HepG2 (cell line): Measurements from ENCODE around the gene CYSRT1. TPM values are rescaled to one million over a fixed set of nuclear protein-coding genes. Genes with fewer than 3 reads are reported as not detected.

Source experiments
- ATAD3A ChIP-seq: sonication (generic); formaldehyde crosslinking; IDR thresholded peaks from 2 replicates; pipeline ENCODE4 v1.4.0; 2020; ENCODE audit warnings: missing genetic modification reagents
- CBFB ChIP-seq: sonication (generic); formaldehyde crosslinking; IDR thresholded peaks from 2 replicates; pipeline ENCODE4 v1.4.0; 2020; ENCODE audit warnings: missing genetic modification reagents
- CCAR2 ChIP-seq: fragments of 200-400 bp; formaldehyde crosslinking; optimal IDR thresholded peaks from 2 replicates; pipeline ENCODE3; 2018; ENCODE audit warnings: low read depth, mild to moderate bottlenecking, low read length, moderate library complexity
- EED ChIP-seq: sonication (generic); formaldehyde crosslinking; IDR thresholded peaks from 2 replicates; pipeline ENCODE4 v1.5.0; 2020; ENCODE audit warnings: mild to moderate bottlenecking, missing genetic modification reagents
- EHMT2 ChIP-seq: fragments of 200-600 bp; sonication (generic); IDR thresholded peaks from 2 replicates; pipeline ENCODE4 v1.7.0; 2017; ENCODE audit warnings: antibody characterized with exemption, low read depth, low read length, borderline replicate concordance
- KAT8 ChIP-seq: IDR thresholded peaks from 2 replicates; pipeline ENCODE4 v1.6.1; 2016; ENCODE audit warnings: missing genetic modification reagents, missing compliant biosample characterization
- KDM4B ChIP-seq: sonication (generic); formaldehyde crosslinking; IDR thresholded peaks from 2 replicates; pipeline ENCODE4 v1.4.0; 2020; ENCODE audit warnings: missing genetic modification reagents
- KMT2A ChIP-seq: sonication (generic); formaldehyde crosslinking; IDR thresholded peaks from 2 replicates; pipeline ENCODE4 v1.4.0; 2020; ENCODE audit warnings: missing genetic modification reagents
- MAF1 ChIP-seq: sonication (generic); formaldehyde crosslinking; IDR thresholded peaks from 2 replicates; pipeline ENCODE4 v1.5.0; 2020; ENCODE audit warnings: missing genetic modification reagents, borderline replicate concordance
- MED13 ChIP-seq: sonication (generic); formaldehyde crosslinking; IDR thresholded peaks from 2 replicates; pipeline ENCODE4 v1.5.0; 2020; ENCODE audit warnings: missing genetic modification reagents
- RELA ChIP-seq: sonication (generic); formaldehyde crosslinking; IDR thresholded peaks from 2 replicates; pipeline ENCODE4 v1.4.0; 2020; ENCODE audit warnings: missing genetic modification reagents
- SMC3 ChIP-seq: IDR thresholded peaks from 2 replicates; pipeline ENCODE4 v1.6.1; 2011; ENCODE audit warnings: low read length, improper control_type of control experiment
- WIZ ChIP-seq: sonication (generic); formaldehyde crosslinking; IDR thresholded peaks from 2 replicates; pipeline ENCODE4 v1.5.1; 2020; ENCODE audit warnings: mild to moderate bottlenecking, missing genetic modification reagents
- ZFP36L1 ChIP-seq: sonication (generic); formaldehyde crosslinking; IDR thresholded peaks from 2 replicates; pipeline ENCODE4 v1.8.0; 2022; ENCODE audit warnings: mild to moderate bottlenecking, missing genetic modification reagents, moderate library complexity
- ZKSCAN5 ChIP-seq: sonication (generic); formaldehyde crosslinking; IDR thresholded peaks from 2 replicates; pipeline ENCODE4 v1.5.1; 2020; ENCODE audit warnings: mild to moderate bottlenecking, missing genetic modification reagents
- ZNF33A ChIP-seq: sonication (generic); formaldehyde crosslinking; IDR thresholded peaks from 2 replicates; pipeline ENCODE4 v1.5.1; 2020; ENCODE audit warnings: missing genetic modification reagents, mild to moderate bottlenecking, moderate library complexity, borderline replicate concordance
- ZNF34 ChIP-seq: sonication (generic); formaldehyde crosslinking; IDR thresholded peaks from 2 replicates; pipeline ENCODE4 v1.4.0; 2020; ENCODE audit warnings: mild to moderate bottlenecking, missing genetic modification reagents, borderline replicate concordance
- ZNF577 ChIP-seq: sonication (generic); formaldehyde crosslinking; IDR thresholded peaks from 2 replicates; pipeline ENCODE4 v1.4.0; 2020; ENCODE audit warnings: mild to moderate bottlenecking, low read depth, missing genetic modification reagents, borderline replicate concordance
- polyA plus RNA-seq, 8 experiments: library from polyadenylated mRNA; depleted of rRNA in 3 of 8; stranded (reverse) in 7 of 8; unstranded in 1 of 8; fragments of >200 nt; fragmentation: Illumina TruSeq in 4 of 8; extraction: Trizol in 4 of 8; gene quantifications; 2 replicates each; pipeline versions ENCODE4 v1.2.1 to v1.2.3, GENCODE V29; 2011 to 2016; ENCODE audit warnings: low read depth in 4 of 8, missing spikeins in 1 of 8, mixed read lengths in 1 of 8; ENCODE audit not compliant: insufficient read depth in 1 of 8
- total RNA-seq, 5 experiments: library from RNA; depleted of rRNA; stranded (reverse); fragments of >200 nt; fragmentation: Illumina TruSeq; extraction: Trizol; gene quantifications; 2 replicates each; pipeline ENCODE4 v1.2.3, GENCODE V29; 2016; ENCODE audit warnings: low read depth in 1 of 5
- TF ChIP-seq, protein P1 (sequence below): IDR thresholded peaks from 2 replicates; pipeline ENCODE4 v1.6.1; 2016; ENCODE audit warnings: missing compliant biosample characterization, missing genetic modification reagents, borderline replicate concordance
- TF ChIP-seq, protein P2 (sequence below): IDR thresholded peaks from 2 replicates; pipeline ENCODE4 v1.6.1; 2012; ENCODE audit warnings: inconsistent platforms
- TF ChIP-seq, protein P3 (sequence below): IDR thresholded peaks from 2 replicates; pipeline ENCODE4 v1.6.1; 2012; ENCODE audit warnings: low read length, improper control_type of control experiment
- TF ChIP-seq, protein P4 (sequence below): sonication (generic); formaldehyde crosslinking; IDR thresholded peaks from 2 replicates; pipeline ENCODE4 v1.9.0; 2021; ENCODE audit warnings: missing genetic modification reagents, mild to moderate bottlenecking, borderline replicate concordance
- TF ChIP-seq, protein P5 (sequence below): sonication (generic); formaldehyde crosslinking; IDR thresholded peaks from 2 replicates; pipeline ENCODE4 v1.9.0; 2021; ENCODE audit warnings: missing genetic modification reagents, mild to moderate bottlenecking, borderline replicate concordance

CYSRT1 gene
- total and polyA plus RNA-seq, 2 of the 13 experiments (the other 11 are each of a cell fraction or from before 2014, with no cell fraction given): 1.5 to 2.1 TPM

DNA sequence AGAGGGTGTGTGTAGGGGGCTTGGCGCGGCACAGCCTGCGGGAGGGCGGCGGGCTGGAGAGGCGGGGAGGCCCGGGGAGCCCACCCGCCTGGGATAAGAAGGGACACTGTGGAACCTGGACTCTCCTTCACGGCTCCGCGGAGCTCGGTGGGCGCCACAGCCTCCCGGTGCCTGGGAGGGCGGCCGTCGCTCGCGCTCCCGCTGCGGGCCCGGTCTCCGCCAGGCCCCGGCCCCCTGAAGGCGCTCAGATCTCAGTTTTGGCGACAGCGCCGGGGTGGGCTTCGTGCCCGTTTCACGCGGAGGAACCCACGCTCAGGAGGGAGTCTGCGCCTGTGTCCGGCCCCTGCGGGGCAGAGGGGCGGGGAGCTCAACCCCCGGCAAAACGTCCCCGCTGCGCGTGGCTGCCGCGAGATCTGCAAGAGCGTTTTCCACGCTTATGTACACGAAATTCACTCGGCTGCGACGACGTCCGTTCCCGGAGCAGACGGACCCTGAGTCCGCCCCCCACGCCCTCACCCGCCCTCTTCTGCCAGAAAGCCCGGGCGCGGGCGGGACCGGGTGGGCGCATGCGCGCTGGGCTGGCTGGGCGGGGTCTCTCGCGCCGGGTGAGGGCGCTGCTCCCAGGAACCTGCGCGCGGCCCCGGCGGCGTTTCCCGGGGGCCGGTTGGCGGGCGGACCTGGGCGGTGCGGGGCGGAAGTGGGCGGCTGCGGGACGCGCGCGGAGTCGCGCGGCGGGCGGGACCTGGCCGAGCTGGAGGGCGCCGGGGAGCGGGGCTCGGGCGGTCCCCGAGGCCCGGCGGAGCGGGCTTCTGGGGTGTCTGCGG lies 29.9 kb downstream of the CYSRT1 start, which contains the start of gene NELFB (continued):
- TF ChIP-seq, protein P1, sequence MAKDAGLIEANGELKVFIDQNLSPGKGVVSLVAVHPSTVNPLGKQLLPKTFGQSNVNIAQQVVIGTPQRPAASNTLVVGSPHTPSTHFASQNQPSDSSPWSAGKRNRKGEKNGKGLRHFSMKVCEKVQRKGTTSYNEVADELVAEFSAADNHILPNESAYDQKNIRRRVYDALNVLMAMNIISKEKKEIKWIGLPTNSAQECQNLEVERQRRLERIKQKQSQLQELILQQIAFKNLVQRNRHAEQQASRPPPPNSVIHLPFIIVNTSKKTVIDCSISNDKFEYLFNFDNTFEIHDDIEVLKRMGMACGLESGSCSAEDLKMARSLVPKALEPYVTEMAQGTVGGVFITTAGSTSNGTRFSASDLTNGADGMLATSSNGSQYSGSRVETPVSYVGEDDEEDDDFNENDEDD (CRISPR knock-in tag): peak; percentile 70; the same call in 1 of the 2 replicates
- TF ChIP-seq, protein P2, sequence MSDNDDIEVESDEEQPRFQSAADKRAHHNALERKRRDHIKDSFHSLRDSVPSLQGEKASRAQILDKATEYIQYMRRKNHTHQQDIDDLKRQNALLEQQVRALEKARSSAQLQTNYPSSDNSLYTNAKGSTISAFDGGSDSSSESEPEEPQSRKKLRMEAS: peak; percentile 70; the same call in 1 of the 2 replicates
- TF ChIP-seq RELA (CRISPR knock-in tag) (no peak), SMC3 (no peak), KAT8 (CRISPR knock-in tag) (peak; percentile 42; the same call in 1 of the 2 replicates), ZNF34 (CRISPR knock-in tag) (no peak), EED (CRISPR knock-in tag) (no peak), EHMT2 (no peak), WIZ (CRISPR knock-in tag) (no peak), ATAD3A (CRISPR knock-in tag) (no peak), ZFP36L1 (CRISPR knock-in tag) (0 out of 2 replicates have a peak, but pooled peaks have one; percentile 28), KDM4B (CRISPR knock-in tag) (no peak), MED13 (no peak; the same call in 1 of the 2 replicates), KMT2A (no peak), ZKSCAN5 (CRISPR knock-in tag) (no peak), CCAR2 (no peak), ZNF33A (CRISPR knock-in tag) (no peak), MAF1 (CRISPR knock-in tag) (peak; percentile 81), ZNF577 (CRISPR knock-in tag) (no peak), CBFB (CRISPR knock-in tag) (no peak; the same call in 1 of the 2 replicates)
- TF ChIP-seq, protein P3, sequence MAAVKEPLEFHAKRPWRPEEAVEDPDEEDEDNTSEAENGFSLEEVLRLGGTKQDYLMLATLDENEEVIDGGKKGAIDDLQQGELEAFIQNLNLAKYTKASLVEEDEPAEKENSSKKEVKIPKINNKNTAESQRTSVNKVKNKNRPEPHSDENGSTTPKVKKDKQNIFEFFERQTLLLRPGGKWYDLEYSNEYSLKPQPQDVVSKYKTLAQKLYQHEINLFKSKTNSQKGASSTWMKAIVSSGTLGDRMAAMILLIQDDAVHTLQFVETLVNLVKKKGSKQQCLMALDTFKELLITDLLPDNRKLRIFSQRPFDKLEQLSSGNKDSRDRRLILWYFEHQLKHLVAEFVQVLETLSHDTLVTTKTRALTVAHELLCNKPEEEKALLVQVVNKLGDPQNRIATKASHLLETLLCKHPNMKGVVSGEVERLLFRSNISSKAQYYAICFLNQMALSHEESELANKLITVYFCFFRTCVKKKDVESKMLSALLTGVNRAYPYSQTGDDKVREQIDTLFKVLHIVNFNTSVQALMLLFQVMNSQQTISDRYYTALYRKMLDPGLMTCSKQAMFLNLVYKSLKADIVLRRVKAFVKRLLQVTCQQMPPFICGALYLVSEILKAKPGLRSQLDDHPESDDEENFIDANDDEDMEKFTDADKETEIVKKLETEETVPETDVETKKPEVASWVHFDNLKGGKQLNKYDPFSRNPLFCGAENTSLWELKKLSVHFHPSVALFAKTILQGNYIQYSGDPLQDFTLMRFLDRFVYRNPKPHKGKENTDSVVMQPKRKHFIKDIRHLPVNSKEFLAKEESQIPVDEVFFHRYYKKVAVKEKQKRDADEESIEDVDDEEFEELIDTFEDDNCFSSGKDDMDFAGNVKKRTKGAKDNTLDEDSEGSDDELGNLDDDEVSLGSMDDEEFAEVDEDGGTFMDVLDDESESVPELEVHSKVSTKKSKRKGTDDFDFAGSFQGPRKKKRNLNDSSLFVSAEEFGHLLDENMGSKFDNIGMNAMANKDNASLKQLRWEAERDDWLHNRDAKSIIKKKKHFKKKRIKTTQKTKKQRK: no peak
- TF ChIP-seq, protein P4, sequence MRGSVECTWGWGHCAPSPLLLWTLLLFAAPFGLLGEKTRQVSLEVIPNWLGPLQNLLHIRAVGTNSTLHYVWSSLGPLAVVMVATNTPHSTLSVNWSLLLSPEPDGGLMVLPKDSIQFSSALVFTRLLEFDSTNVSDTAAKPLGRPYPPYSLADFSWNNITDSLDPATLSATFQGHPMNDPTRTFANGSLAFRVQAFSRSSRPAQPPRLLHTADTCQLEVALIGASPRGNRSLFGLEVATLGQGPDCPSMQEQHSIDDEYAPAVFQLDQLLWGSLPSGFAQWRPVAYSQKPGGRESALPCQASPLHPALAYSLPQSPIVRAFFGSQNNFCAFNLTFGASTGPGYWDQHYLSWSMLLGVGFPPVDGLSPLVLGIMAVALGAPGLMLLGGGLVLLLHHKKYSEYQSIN (CRISPR knock-in tag): no peak
- TF ChIP-seq, protein P5, sequence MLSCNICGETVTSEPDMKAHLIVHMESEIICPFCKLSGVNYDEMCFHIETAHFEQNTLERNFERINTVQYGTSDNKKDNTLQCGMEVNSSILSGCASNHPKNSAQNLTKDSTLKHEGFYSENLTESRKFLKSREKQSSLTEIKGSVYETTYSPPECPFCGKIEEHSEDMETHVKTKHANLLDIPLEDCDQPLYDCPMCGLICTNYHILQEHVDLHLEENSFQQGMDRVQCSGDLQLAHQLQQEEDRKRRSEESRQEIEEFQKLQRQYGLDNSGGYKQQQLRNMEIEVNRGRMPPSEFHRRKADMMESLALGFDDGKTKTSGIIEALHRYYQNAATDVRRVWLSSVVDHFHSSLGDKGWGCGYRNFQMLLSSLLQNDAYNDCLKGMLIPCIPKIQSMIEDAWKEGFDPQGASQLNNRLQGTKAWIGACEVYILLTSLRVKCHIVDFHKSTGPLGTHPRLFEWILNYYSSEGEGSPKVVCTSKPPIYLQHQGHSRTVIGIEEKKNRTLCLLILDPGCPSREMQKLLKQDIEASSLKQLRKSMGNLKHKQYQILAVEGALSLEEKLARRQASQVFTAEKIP (CRISPR knock-in tag): no peak
